NCI-H146 treated with DMSO at 0.1 percent for 48 hours (cell line): ENCODE results near the gene DCLK3.

ENCODE experiments used
- DNase-seq: peaks from one replicate; lab custom pipeline; 2025; ENCODE audit not compliant: unreplicated experiment; lab: John Stamatoyannopoulos, UW

DCLK3 gene

GRCh38 chr3:36678216-36679013, 85.9 kb downstream of the DCLK3 start:
- DNase-seq: no peak

- no peak for DNase-seq
These were observed 86.9 kb downstream of the DCLK3 start for GRCh38 chr3:36677331-36678007.

GRCh38 chr3:36674816-36675215, 89.5 kb downstream of the DCLK3 start:
- no peak for DNase-seq

- DNase-seq: no peak
These were observed 94.6 kb downstream of the DCLK3 start for GRCh38 chr3:36669764-36670163.

- DNase-seq: no peak
These were observed 98.2 kb downstream of the DCLK3 start for GRCh38 chr3:36666166-36666565.

GRCh38 chr3:36663666-36664291, 100.6 kb downstream of the DCLK3 start:
- no peak for DNase-seq

GRCh38 chr3:36662626-36663025, 101.7 kb downstream of the DCLK3 start:
- no peak for DNase-seq
